Measurements from ENCODE around the gene BCAS3. TPM values are rescaled to one million over a fixed set of nuclear protein-coding genes. Genes with fewer than 3 reads are reported as not detected.

The BCAS3 gene
- total RNA-seq, 2 experiments from 2014 or later = 6.8 to 7.1 TPM

DNA sequence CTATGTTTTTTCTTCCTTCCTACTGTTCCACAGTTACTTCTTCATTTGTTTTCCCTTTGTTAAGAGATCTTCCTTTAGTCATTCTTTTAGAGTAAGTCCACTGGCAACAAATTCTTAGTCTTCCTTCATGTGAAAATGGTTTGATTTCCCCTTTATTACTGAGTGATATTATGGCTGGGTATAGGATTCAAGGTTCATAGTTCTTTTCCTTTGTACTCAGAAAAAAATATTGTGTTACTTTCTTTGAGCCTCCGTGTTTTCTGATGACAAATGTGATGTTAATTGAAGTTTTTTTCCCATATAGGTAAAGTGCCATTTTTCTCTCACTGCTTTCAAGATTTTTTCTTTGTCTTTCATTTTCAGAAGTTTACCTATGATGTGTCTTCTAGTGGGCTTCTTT, 438.9 kb downstream of the BCAS3 start:
- H3K36me3 Mint-ChIP-seq = peaks cover 4% of the 10 kb centered on the region

GRCh38 chr17:61117983-61118382, 440.3 kb downstream of the BCAS3 start:
- H3K4me3 Mint-ChIP-seq = no peak overlapping the region
- no peak overlapping the region for H3K27ac Mint-ChIP-seq
- intact Hi-C loops (cut with micrococcal nuclease) = no loop called here
- ChIA-PET POLR2A (no interaction called here), CTCF (no interaction called here)
- no peak for DNase-seq
- peaks cover 8% of the 10 kb centered on the region for H3K9me3 Mint-ChIP-seq
- H3K4me1 Mint-ChIP-seq (ENCODE audit: low read depth) = peaks cover 8% of the 10 kb centered on the region
- peaks cover 4% of the 10 kb centered on the region for H3K36me3 Mint-ChIP-seq
- H3K27me3 Mint-ChIP-seq = no peaks in the 10 kb centered on the region

More for the DNA sequence above, 438.9 kb downstream of the BCAS3 start:
- Mint-ChIP-seq H3K27me3 (no peaks in the 10 kb centered on the region), H3K9me3 (peaks cover 8% of the 10 kb centered on the region), H3K4me3 (no peak overlapping the region), H3K27ac (no peak overlapping the region), H3K4me1 (ENCODE audit: low read depth) (peaks cover 8% of the 10 kb centered on the region)
- no peak for DNase-seq
- ChIA-PET CTCF (no interaction called here), POLR2A (no interaction called here)
- intact Hi-C loops (cut with micrococcal nuclease) = no loop called here

GRCh38 chr17:61118871-61119270, 441.2 kb downstream of the BCAS3 start:
- Mint-ChIP-seq H3K9me3 (peaks cover 8% of the 10 kb centered on the region), H3K27ac (no peak overlapping the region), H3K4me3 (no peak overlapping the region), H3K4me1 (ENCODE audit: low read depth) (peaks cover 8% of the 10 kb centered on the region), H3K36me3 (peaks cover 4% of the 10 kb centered on the region), H3K27me3 (no peaks in the 10 kb centered on the region)
- POLR2A ChIA-PET = no interaction called here
- DNase-seq = no peak
- CTCF ChIA-PET = no interaction called here
- intact Hi-C loops (cut with micrococcal nuclease) = no loop called here

- ChIA-PET CTCF (no interaction called here), POLR2A (no interaction called here)
- Mint-ChIP-seq H3K4me3 (no peak overlapping the region), H3K9me3 (no peaks in the 10 kb centered on the region), H3K27ac (no peak overlapping the region), H3K27me3 (no peaks in the 10 kb centered on the region), H3K36me3 (no peaks in the 10 kb centered on the region), H3K4me1 (ENCODE audit: low read depth) (peaks cover 8% of the 10 kb centered on the region)
- intact Hi-C loops (cut with micrococcal nuclease) = no loop called here
- DNase-seq = no peak
These were observed 444.8 kb downstream of the BCAS3 start for GRCh38 chr17:61122326-61122913.

DNA sequence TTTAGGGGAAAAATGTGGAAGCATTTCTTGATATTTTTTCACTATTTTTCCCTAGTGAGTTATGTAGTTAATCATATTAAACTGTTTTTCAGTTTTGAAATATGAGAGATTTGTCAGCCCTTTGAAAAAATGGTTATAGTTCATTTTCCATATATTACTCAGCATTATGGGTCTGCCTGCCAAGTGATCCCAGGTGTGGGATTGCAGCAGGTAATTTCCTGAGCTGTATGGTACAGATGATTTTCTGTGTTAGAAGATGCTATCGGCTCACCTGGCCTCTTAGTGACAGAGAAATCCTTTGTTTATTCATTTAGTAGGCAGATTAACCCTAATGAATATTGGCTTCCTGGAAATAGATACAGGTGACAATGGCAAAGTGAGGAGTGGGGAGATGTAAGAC, 446.9 kb downstream of the BCAS3 start:
- no peak overlapping the region for H3K27ac Mint-ChIP-seq
- H3K36me3 Mint-ChIP-seq = no peaks in the 10 kb centered on the region
- CTCF ChIA-PET = no interaction called here
- H3K9me3 Mint-ChIP-seq = no peaks in the 10 kb centered on the region
- H3K4me3 Mint-ChIP-seq = no peak overlapping the region
- DNase-seq = no peak
- peaks cover 3% of the 10 kb centered on the region for H3K4me1 Mint-ChIP-seq (ENCODE audit: low read depth)
- no peaks in the 10 kb centered on the region for H3K27me3 Mint-ChIP-seq
- POLR2A ChIA-PET = no interaction called here
- intact Hi-C loops (cut with micrococcal nuclease) = no loop called here

DNA sequence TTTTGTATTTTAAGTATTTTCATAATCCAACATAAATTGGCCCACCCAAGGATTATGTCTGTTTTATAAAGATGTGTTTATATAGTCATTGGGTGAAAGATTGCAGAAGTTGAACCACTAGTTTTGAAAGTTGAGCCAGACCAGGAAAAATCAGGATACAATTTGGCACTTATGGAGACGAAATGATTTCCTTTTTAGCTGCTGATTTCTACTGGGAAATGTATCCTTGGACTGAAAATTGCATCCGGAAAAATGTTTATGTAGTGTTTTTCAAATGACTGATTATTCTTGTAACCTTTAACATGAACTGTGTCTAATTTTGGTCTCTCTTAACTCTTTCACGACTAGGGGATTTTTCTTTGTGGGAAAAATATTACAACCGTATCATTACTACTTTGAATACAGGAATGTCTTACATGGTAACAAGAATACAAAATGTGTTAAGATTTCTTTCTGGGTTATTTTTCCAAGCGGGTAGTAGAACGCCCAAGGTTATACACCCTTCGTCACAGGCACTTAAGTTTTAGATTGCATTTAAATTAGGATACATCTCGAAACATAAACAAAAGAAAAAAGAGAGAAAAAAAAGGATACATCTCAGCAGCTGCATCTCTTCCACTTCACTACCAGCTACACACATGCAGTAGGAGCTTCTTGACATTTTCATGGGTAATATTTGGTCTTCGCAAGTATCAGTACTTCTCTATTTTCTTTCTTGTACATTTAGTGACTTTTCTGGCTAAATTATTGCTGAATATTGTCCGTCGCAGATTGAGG, 449.0 kb downstream of the BCAS3 start:
- H3K27ac Mint-ChIP-seq = no peak overlapping the region
- H3K27me3 Mint-ChIP-seq = no peaks in the 10 kb centered on the region
- intact Hi-C loops (cut with micrococcal nuclease) = no loop called here
- CTCF ChIA-PET = no interaction called here
- no peak overlapping the region for H3K4me3 Mint-ChIP-seq
- no peaks in the 10 kb centered on the region for H3K9me3 Mint-ChIP-seq
- no peak for DNase-seq
- H3K36me3 Mint-ChIP-seq = no peaks in the 10 kb centered on the region
- H3K4me1 Mint-ChIP-seq (ENCODE audit: low read depth) = peaks cover 3% of the 10 kb centered on the region
- POLR2A ChIA-PET = no interaction called here

DNA sequence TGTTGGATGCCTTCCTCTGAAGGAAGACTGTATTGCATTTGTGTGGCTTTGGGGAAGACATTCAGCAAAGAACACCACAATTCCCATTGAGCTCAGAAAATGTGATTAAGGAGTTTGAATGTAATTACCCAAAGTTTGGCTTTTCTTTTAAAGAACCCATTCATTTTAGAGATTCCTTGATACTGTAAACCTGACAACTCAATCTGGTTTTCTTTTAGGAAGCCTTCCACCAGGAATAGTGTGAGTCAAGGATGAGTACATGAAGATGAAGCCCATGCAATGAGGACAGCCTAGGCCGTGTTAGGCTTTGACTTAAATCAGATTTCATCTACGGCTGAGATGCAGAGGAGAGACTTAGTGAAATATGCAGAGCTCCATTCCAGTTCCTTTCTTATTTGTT, 450.3 kb downstream of the BCAS3 start:
- Mint-ChIP-seq H3K4me1 (ENCODE audit: low read depth) (peaks cover 3% of the 10 kb centered on the region), H3K9me3 (no peaks in the 10 kb centered on the region), H3K27me3 (no peaks in the 10 kb centered on the region), H3K27ac (no peak overlapping the region), H3K4me3 (no peak overlapping the region), H3K36me3 (no peaks in the 10 kb centered on the region)
- intact Hi-C loops (cut with micrococcal nuclease) = no loop called here
- ChIA-PET POLR2A (no interaction called here), CTCF (no interaction called here)
- no peak for DNase-seq

GRCh38 chr17:61128661-61129115, 451.0 kb downstream of the BCAS3 start:
- Mint-ChIP-seq H3K4me3 (no peak overlapping the region), H3K27ac (no peak overlapping the region), H3K4me1 (ENCODE audit: low read depth) (peaks cover 3% of the 10 kb centered on the region), H3K27me3 (no peaks in the 10 kb centered on the region), H3K9me3 (no peaks in the 10 kb centered on the region), H3K36me3 (no peaks in the 10 kb centered on the region)
- POLR2A ChIA-PET = no interaction called here
- CTCF ChIA-PET = no interaction called here
- DNase-seq = no peak
- intact Hi-C loops (cut with micrococcal nuclease) = no loop called here

DNA sequence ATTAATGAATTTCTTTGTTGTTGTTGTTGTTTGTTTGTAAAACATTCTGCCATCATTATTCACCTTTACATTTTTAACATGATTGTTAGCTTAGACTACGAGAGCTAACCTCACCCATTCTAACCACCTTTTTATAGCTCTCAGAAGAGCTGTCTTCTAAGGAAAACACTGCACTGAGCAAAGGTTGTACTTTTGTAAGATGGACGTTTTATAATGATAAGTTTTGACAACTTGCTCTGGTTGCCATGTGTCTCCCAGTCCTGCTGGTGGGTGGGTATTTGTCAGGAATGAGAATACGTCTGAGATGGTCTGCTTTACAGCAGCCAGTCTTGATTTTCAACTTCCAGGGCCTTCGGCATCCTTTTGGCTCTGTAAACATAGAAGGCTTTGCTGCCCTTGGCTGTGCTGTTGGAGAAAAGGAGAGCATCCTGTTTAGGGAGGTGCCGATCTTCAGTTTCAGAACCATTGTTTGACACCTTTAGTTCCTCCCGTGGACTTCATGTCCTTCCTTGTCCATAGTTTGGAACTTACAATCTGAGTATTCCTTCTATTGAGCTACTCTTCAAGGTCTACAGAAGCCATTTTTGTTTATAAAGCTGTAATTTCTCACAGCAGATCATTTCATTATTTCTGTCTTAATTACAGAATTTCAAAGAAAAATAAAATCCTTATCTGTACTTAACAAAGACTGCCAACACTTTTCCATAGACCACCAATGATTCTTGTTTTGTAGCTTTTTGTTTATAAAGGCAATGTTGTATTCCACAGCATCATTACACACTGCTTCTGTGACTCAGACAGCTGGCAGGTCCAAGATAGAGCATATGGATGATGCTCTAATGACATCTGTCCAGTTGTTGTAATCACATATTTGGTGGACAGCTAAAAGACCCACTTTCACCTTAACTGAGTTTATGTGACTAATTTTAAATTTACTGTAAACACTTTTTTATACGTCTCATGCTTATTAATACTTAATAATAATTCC, 451.9 kb downstream of the BCAS3 start:
- no peaks in the 10 kb centered on the region for H3K9me3 Mint-ChIP-seq
- H3K4me3 Mint-ChIP-seq = no peak overlapping the region
- CTCF ChIA-PET = no interaction called here
- no peaks in the 10 kb centered on the region for H3K36me3 Mint-ChIP-seq
- H3K27me3 Mint-ChIP-seq = no peaks in the 10 kb centered on the region
- intact Hi-C loops (cut with micrococcal nuclease) = no loop called here
- H3K27ac Mint-ChIP-seq = no peak overlapping the region
- POLR2A ChIA-PET = no interaction called here
- no peak for DNase-seq
- H3K4me1 Mint-ChIP-seq (ENCODE audit: low read depth) = peaks cover 3% of the 10 kb centered on the region

DNA sequence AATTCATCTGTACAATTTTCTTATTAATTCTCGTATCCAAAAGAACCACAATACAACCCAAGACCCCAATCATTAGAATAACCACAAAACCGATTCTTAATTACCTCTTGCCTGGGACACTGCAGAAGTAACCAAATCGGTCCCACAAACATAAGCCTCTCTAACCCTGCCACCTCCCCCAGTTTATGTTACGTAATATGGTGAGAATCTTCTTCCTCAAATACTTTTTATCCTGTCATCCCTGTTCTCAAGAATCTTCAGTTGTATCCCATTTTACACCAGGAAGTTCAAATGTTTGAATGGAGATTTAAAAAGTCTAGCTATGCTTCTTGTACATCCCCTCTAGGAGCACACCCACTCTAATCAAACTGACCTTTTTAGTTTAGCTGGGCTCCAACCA, 452.7 kb downstream of the BCAS3 start:
- no peaks in the 10 kb centered on the region for H3K27me3 Mint-ChIP-seq

DNA sequence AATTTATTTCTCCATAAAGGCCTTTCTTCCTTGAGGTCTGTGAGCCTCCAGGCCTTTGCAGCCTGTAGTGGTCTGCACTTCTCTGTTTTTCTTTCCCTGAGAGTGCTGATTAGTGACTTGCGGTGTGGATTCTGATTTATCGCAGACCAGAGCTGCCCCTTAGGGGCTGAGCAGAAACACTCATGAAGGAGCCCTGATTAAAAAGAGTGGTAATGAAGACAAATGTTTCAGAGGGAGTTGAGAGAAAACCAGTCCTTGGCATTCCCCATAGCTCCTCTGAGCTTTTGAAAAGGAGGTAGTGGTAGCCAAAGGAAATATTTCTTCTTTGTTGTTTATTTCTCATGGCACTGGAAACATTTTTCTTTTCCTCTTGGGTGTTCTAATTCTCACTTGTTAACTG, 453.9 kb downstream of the BCAS3 start:
- no peak for DNase-seq
- no peaks in the 10 kb centered on the region for H3K9me3 Mint-ChIP-seq
- intact Hi-C loops (cut with micrococcal nuclease) = no loop called here
- H3K36me3 Mint-ChIP-seq = no peaks in the 10 kb centered on the region
- ChIA-PET POLR2A (no interaction called here), CTCF (no interaction called here)
- no peak overlapping the region for H3K27ac Mint-ChIP-seq
- H3K4me1 Mint-ChIP-seq (ENCODE audit: low read depth) = peaks cover 3% of the 10 kb centered on the region
- H3K27me3 Mint-ChIP-seq = no peaks in the 10 kb centered on the region
- H3K4me3 Mint-ChIP-seq = no peak overlapping the region

More for the DNA sequence above, 452.7 kb downstream of the BCAS3 start:
- H3K9me3 Mint-ChIP-seq = no peaks in the 10 kb centered on the region
- H3K4me3 Mint-ChIP-seq = no peak overlapping the region
- no peak for DNase-seq
- ChIA-PET CTCF (no interaction called here), POLR2A (no interaction called here)
- H3K4me1 Mint-ChIP-seq (ENCODE audit: low read depth) = peaks cover 3% of the 10 kb centered on the region
- no peak overlapping the region for H3K27ac Mint-ChIP-seq
- no peaks in the 10 kb centered on the region for H3K36me3 Mint-ChIP-seq
- intact Hi-C loops (cut with micrococcal nuclease) = no loop called here

GRCh38 chr17:61132524-61132923, 454.9 kb downstream of the BCAS3 start:
- DNase-seq = no peak

More at GRCh38 chr17:61132524-61132923, 454.9 kb downstream of the BCAS3 start:
- Mint-ChIP-seq H3K4me1 (ENCODE audit: low read depth) (peaks cover 3% of the 10 kb centered on the region), H3K9me3 (no peaks in the 10 kb centered on the region), H3K27ac (no peak overlapping the region), H3K4me3 (no peak overlapping the region), H3K27me3 (no peaks in the 10 kb centered on the region), H3K36me3 (no peaks in the 10 kb centered on the region)
- POLR2A ChIA-PET = no interaction called here
- intact Hi-C loops (cut with micrococcal nuclease) = no loop called here
- CTCF ChIA-PET = no interaction called here
